Uterus (tissue), 4 donors: ENCODE results near the gene ALLC. TPM values are rescaled to one million over a fixed set of nuclear protein-coding genes. Genes with fewer than 3 reads are reported as not detected.

Experiments used
- DNase-seq, 2 donors: peaks; one replicate each; pipeline ENCODE4 v3.0.0-alpha.2; 2019 to 2020
- H3K27ac ChIP-seq, 2 donors: fragments of 200-600 bp; sonication (generic); 1 replicate in 1 of 2; 2 replicates in 1 of 2; pipeline ENCODE4 v1.5.1; 2016 to 2018
- H3K27me3 ChIP-seq, 2 donors: fragments of 200-600 bp; sonication (generic); one replicate each; pipeline ENCODE4 v1.5.1; 2018 to 2019; ENCODE audit warnings: control low read depth in 1 of 2
- H3K36me3 ChIP-seq, 2 donors: fragments of 200-600 bp; sonication (generic); one replicate each; pipeline ENCODE4 v1.5.1; 2019; ENCODE audit warnings: control low read depth in 1 of 2
- H3K4me1 ChIP-seq, 2 donors: fragments of 200-600 bp; sonication (generic); one replicate each; pipeline ENCODE4 v1.5.1; 2018 to 2019; ENCODE audit warnings: control low read depth in 1 of 2
- H3K4me3 ChIP-seq, 2 donors: fragments of 200-600 bp; sonication (generic); 1 replicate in 1 of 2; 2 replicates in 1 of 2; pipeline ENCODE4 v1.5.1; 2018 to 2019; ENCODE audit warnings: mild to moderate bottlenecking in 1 of 2
- H3K9me3 ChIP-seq, 2 donors: fragments of 200-600 bp; sonication (generic); one replicate each; pipeline ENCODE4 v1.5.1; 2019; ENCODE audit warnings: control low read depth in 1 of 2
- CTCF ChIP-seq, 4 experiments: fragments of 200-600 bp in 2 of 4; fragments of 450-650 bp in 2 of 4; sonication (generic) in 2 of 4; IDR thresholded peaks; one replicate each; pipeline ENCODE4 v1.5.1; 2016 to 2019; ENCODE audit warnings: antibody characterized with exemption in 4 of 4, mild to moderate bottlenecking in 2 of 4, moderate library complexity in 1 of 4
- POLR2A ChIP-seq, 2 donors: fragments of 450-650 bp; IDR thresholded peaks; one replicate each; pipeline ENCODE4 v1.6.1; 2016; ENCODE audit warnings: antibody characterized with exemption in 2 of 2, mild to moderate bottlenecking in 1 of 2, moderate library complexity in 1 of 2
- intact Hi-C: fragments of 100-400 bp; cut with DNase I; formaldehyde crosslinking; loops from one replicate; pipeline ENCODE4 v1.15.1; 2023; ENCODE audit warnings: low total_unique reads
- total RNA-seq, 4 donors: library from RNA; depleted of rRNA in 3 of 4; stranded (reverse); fragments of >200 nt in 3 of 4; gene quantifications; one replicate each; pipeline versions ENCODE4 v1.1.0 to v1.2.4, GENCODE V29; 2014 to 2023
- donor health status: DM: yes; HTN: yes; CAD: no.

ALLC gene
- total RNA-seq, 4 donors from 2014 or later, result not detected

GRCh38 chr2:3644246-3644525 lies 13.8 kb upstream of the ALLC start:
- Histone ChIP-seq H3K4me3 (no peak overlapping the region), H3K27me3 (no peaks in the 10 kb centered on the region), H3K4me1 (no peaks in the 10 kb centered on the region), H3K27ac (no peak overlapping the region), H3K9me3 (no peaks in the 10 kb centered on the region), H3K36me3 (no peaks in the 10 kb centered on the region)
- no peak for DNase-seq
- TF ChIP-seq POLR2A (IDR thresholded peaks at IDR 0.05), result no peak
- intact Hi-C loops, result no loop called here

GRCh38 chr2:3644891-3645605 lies 13.0 kb upstream of the ALLC start:
- H3K36me3 ChIP-seq, result no peaks in the 10 kb centered on the region
- no peaks in the 10 kb centered on the region for H3K4me1 ChIP-seq
- intact Hi-C loops, result no loop called here
- no peak overlapping the region for H3K4me3 ChIP-seq
- no peak for TF ChIP-seq POLR2A (IDR thresholded peaks at IDR 0.05)
- H3K27ac ChIP-seq, result no peak overlapping the region
- H3K27me3 ChIP-seq, result no peaks in the 10 kb centered on the region
- no peak for DNase-seq
- no peaks in the 10 kb centered on the region for H3K9me3 ChIP-seq

- Histone ChIP-seq H3K27ac (no peak overlapping the region), H3K36me3 (no peaks in the 10 kb centered on the region), H3K27me3 (no peaks in the 10 kb centered on the region), H3K4me1 (no peaks in the 10 kb centered on the region), H3K9me3 (no peaks in the 10 kb centered on the region), H3K4me3 (no peak overlapping the region)
- intact Hi-C loops, result no loop called here
- DNase-seq, result no peak
- TF ChIP-seq POLR2A (IDR thresholded peaks at IDR 0.05), result no peak
- TF ChIP-seq CTCF (IDR thresholded peaks at IDR 0.05), result no peak
These were observed 12.1 kb upstream of the ALLC start for GRCh38 chr2:3645745-3646389.

GRCh38 chr2:3646446-3646845 lies 11.6 kb upstream of the ALLC start:
- no peak overlapping the region for H3K27ac ChIP-seq
- intact Hi-C loops, result no loop called here
- no peak for DNase-seq
- H3K4me3 ChIP-seq, result no peak overlapping the region
- no peaks in the 10 kb centered on the region for H3K36me3 ChIP-seq
- no peaks in the 10 kb centered on the region for H3K9me3 ChIP-seq
- no peak for TF ChIP-seq CTCF (IDR thresholded peaks at IDR 0.05)
- TF ChIP-seq POLR2A (IDR thresholded peaks at IDR 0.05), result no peak
- no peaks in the 10 kb centered on the region for H3K4me1 ChIP-seq
- H3K27me3 ChIP-seq, result no peaks in the 10 kb centered on the region

GRCh38 chr2:3647246-3647645 lies 10.8 kb upstream of the ALLC start:
- no peak overlapping the region for H3K4me3 ChIP-seq
- no peak for TF ChIP-seq POLR2A (IDR thresholded peaks at IDR 0.05)
- TF ChIP-seq CTCF (IDR thresholded peaks at IDR 0.05), result no peak
- no peaks in the 10 kb centered on the region for H3K4me1 ChIP-seq
- H3K27ac ChIP-seq, result no peak overlapping the region
- intact Hi-C loops, result no loop called here
- no peaks in the 10 kb centered on the region for H3K36me3 ChIP-seq
- H3K27me3 ChIP-seq, result no peaks in the 10 kb centered on the region
- H3K9me3 ChIP-seq, result no peaks in the 10 kb centered on the region
- no peak for DNase-seq

- no peak overlapping the region for H3K4me3 ChIP-seq
- no peaks in the 10 kb centered on the region for H3K4me1 ChIP-seq
- H3K36me3 ChIP-seq, result no peaks in the 10 kb centered on the region
- H3K27me3 ChIP-seq, result no peaks in the 10 kb centered on the region
- TF ChIP-seq POLR2A (IDR thresholded peaks at IDR 0.05), result no peak
- no peak for TF ChIP-seq CTCF (IDR thresholded peaks at IDR 0.05)
- no peak for DNase-seq
- intact Hi-C loops, result no loop called here
- H3K9me3 ChIP-seq, result no peaks in the 10 kb centered on the region
- no peak overlapping the region for H3K27ac ChIP-seq
These were observed 10.0 kb upstream of the ALLC start for GRCh38 chr2:3647831-3648651.
